Measurements from ENCODE around the gene MLIP.

MLIP gene

DNA sequence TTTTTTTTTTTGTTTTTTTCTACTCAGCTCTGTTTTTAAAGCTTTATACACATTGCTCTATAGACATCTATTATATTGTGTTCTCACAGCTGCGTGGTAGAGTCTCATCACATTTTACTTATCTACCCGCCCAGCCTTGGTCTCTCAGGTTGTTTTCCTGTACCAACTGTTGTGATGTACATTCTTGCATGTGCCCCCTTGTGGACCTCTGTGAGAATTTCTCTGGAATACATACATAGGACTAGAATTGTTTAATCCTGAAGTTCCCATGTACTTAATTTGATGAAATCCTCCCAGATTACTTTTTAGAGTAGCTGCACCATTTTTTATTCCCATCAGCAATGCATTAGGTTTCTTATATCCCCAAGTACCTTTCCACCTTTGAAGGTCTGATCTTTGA, 156.6 kb downstream of the MLIP start:
- DNase-seq = peak in 1 of 56 donors; percentile 1

GRCh38 chr6:54273214-54273820, 162.1 kb downstream of the MLIP start:
- no peak for DNase-seq

DNA sequence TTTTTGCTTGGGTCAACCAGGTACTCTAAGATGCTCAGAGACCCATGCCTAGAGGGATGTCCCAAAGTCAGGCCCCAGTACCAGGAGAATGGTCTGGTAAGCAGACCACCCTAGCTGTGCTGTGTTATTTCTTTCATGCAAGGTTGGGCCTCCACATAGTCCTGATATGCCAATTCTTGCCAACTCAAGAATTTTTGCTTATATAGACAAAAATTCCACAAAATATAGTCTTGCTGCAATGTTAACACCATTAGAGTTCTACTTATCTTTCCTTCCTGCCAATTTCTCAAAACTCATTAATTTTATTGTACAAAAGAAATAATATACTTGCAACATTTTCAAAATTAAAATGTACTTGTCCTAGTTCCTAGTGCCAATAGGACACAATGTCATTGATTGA, 163.1 kb downstream of the MLIP start:
- DNase-seq = no peak

- no peak for DNase-seq
These were observed 170.9 kb downstream of the MLIP start for GRCh38 chr6:54282186-54282585.

DNA sequence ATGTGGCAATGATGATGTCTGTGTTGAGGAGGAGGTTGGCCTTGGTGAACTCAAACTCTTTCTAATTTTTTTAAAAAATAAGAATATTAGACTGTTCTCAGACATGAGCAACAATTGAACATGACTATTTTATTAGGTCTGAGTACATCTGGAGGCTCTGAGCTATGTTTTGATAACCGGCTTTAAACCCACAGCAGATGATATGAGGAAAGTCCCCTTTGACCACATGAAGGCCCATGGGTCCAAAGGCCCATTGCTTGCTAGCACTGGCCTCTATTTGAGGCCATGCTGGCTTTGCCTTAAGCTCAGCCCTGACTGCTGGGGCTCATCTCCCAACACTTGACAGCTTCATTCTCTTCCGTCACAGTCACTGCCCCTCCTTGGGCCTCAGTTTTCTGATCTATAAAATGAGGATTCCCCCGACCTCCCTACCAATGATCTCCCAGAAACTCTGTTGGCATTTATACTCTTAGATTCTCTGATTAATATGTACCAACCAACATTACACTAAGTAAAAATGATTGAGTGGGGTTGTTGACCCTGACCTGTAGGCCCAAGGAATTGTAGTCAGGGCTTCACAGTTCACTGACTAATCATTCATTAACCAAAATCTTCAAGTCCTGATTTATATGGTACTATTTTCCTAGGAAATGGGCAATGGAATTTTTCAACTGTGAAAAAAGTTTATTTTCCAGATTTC, 173.1 kb downstream of the MLIP start:
- DNase-seq = no peak

DNA sequence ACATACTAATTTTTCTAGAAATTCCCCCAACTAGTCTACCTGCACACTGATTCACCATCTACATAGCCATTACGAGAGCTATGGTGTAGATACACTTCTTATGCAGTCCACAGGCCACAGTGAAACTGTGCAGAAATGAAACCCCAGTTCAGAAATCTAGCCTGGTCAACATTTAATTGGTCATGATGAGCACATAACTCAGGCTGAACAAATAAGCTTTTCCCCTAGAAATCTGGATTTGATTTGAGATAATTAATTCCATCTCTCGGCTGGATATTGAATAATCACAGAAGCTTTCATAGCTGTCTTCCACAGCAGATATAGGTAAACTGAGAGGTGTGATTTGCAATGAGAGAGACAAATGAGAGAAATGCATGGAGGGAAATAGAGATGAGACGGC, 174.4 kb downstream of the MLIP start:
- no peak for DNase-seq

GRCh38 chr6:54286141-54286540, 174.9 kb downstream of the MLIP start:
- no peak for DNase-seq

GRCh38 chr6:54288474-54288873, 177.2 kb downstream of the MLIP start:
- DNase-seq = no peak

GRCh38 chr6:54289426-54289825, 178.2 kb downstream of the MLIP start:
- DNase-seq = no peak

DNA sequence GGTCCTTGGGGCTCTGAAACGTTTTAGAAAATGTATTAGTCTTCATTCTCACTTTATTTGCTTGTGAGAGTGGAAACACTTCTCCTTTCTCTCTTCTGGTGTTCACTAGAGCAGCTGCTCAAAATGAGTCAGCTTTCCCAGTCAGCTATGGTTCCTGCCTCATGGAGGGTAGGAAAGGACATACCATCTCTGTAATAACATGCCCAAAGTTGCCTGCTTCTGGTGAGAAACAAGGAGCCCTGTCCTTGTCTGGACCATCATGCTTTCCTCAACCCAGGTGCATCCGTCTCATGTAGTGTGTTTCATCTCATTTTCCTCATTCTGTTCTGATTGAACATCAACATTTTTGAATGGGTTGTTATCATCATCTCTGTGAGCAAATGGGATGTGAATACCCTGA, 179.9 kb downstream of the MLIP start:
- DNase-seq = peak in 2 of 56 donors; percentile 2 to 7

DNA sequence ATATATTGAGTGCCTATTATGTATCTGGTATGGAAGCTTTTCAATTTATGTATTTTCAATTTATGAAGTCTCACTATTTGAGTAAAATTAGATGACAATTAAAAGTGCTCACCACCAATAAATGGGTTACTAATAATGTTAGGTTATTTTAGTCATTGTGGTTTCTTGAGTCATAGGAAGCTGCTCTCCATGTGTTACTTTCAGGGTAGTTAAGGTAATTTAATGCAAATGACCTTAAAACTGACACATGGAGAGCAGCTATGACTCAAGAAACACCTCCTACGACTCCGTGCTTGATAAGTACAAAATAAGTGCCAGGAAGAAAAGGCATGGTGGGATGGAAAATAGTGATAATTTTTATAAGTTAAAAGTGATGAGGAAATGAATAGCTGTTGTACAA, 180.5 kb downstream of the MLIP start:
- no peak for DNase-seq

DNA sequence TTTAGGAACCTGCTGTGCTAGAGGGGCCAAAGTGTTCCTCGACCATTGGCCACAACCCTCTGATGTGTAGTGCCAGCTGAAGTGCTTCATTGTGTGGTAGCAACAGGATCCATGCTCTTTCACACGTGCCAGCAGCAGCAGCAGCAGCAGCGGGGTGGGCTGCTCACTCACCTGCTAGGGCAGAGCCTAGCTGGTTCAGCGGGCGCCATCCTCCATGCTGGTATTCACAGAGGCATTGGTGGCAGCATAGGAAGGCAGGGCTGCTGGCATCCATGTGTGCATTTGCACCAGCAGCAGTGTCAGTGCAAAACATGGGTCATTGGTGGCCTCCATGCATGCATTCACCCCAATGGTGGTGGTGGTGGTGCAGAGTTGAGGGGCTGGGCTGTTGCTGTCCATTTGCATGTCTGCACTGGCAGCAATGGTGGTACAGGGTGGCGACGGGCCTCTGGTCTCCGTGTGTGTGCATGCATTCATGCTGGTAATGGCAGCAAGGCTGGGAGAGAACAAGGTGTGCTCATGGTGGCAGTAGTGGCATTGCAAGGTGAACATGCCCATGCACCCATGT, 183.8 kb downstream of the MLIP start:
- no peak for DNase-seq

- DNase-seq = no peak
These were observed 188.5 kb downstream of the MLIP start for GRCh38 chr6:54299542-54300269.

DNA sequence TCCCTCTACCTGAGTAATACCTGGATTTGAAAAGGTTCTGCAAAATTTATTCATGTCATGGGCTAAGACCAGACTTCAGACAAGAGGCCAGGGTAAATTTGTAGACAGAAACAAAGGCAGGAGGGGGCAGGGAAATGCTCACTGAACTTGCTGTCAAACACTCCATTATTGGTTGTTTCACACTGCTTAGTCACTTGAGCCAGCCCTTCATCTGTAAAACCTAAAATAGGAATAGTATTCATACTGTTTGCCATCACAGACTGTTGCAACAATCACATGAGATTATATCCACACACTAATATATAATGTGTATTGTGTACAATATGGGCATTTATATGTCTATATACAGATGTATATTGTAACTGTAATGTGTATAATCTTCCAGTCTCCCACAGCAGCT, 190.5 kb downstream of the MLIP start:
- DNase-seq = no peak

DNA sequence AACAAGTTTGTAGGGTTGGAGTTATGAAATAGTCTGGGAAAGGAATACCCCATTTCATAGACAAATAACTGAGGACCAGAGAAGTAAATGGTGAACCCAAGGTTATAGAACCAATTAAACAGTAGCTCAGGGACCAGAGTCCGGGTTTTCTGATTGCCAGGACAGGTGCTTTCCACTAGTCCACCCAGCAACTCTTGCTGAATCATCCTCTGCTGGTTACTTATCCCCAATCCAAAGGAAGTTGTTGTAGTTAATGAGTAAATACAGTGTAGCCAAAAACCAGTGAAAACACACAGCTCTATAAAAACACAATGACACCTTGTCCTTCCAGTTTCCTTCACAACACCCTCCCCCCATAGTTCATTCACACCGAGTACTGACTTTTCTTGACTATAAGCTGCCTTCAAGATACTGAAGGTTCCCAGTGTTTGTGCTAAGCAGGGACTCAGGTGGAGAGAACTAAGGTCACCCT, 196.2 kb downstream of the MLIP start:
- DNase-seq = no peak

- no peak for DNase-seq
These were observed 197.2 kb downstream of the MLIP start, which contains the start of gene TINAG for GRCh38 chr6:54308289-54308985. Gene TINAG, plus strand, starts transcription at chr6:54308441. Its CDS starts 110 bp downstream, at chr6:54308551.

GRCh38 chr6:54308986-54309315, 197.7 kb downstream of the MLIP start:
- DNase-seq = no peak

- DNase-seq = no peak
These were observed 199.3 kb downstream of the MLIP start for GRCh38 chr6:54310377-54311152.

DNA sequence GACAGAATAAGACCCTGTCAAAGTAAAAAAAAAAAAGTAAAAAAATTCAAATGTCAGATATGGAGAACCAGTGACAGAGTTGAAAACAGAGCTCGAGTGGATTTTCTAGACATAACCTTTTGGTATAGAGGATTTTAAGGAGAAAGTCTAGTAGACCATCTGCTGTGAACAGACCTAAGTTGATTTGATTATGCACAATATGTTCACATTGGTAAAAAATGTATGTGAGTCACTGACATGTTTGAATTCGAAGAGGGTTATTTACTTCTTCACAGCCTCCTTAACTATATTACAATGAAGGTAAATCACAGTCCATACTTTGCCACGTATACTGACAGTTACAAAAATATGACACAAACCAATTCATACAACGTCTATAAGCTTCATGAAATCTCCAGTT, 204.4 kb downstream of the MLIP start:
- no peak for DNase-seq

All from amygdala (tissue), 56 donors.